ENCODE measurements around the gene ZDHHC24. TPM values are rescaled to one million over a fixed set of nuclear protein-coding genes. Genes with fewer than 3 reads are reported as not detected.

ZDHHC24 gene
- 10.4 TPM for total RNA-seq

GRCh38 chr11:66545701-66546367, at the start of gene ZDHHC24:
TSS of gene ZDHHC24 (minus strand) at chr11:66546048. CDS start at chr11:66546003, 45 bp downstream.

GRCh38 chr11:66592457-66593302, 46.8 kb upstream of the ZDHHC24 start, which contains the start of the genes CCDC87 and CCS:
TSS of gene CCDC87 (minus strand) at chr11:66593063. CDS start at chr11:66593015, 48 bp downstream.
TSS of gene CCS (plus strand) at chr11:66593185. CDS start at chr11:66593262, 77 bp downstream.

GRCh38 chr11:66568124-66568916, 22.5 kb upstream of the ZDHHC24 start, which contains the start of gene CTSF:
TSS of gene CTSF (minus strand) at chr11:66568606. CDS start at chr11:66568486, 120 bp downstream.

GRCh38 chr11:66546368-66546965, 619 bp upstream of the ZDHHC24 start, which contains the start of gene ACTN3:
TSS of gene ACTN3 (plus strand) at chr11:66546903. CDS start at chr11:66546938, 35 bp downstream.

GRCh38 chr11:66510271-66510989, 35.4 kb downstream of the ZDHHC24 start, which contains the start of gene BBS1:
TSS of gene BBS1 (plus strand) at chr11:66510635. CDS start at chr11:66510660, 25 bp downstream.

GRCh38 chr11:66480117-66480938, 65.5 kb downstream of the ZDHHC24 start, which contains the start of gene DPP3:
TSS of gene DPP3 (plus strand) at chr11:66480434. CDS start at chr11:66482201, 1,767 bp downstream.

Other genes with a start within 250 kb of the ZDHHC24 start
- gene CD248, start 229.0 kb downstream of the ZDHHC24 start, total RNA-seq: 37.8 TPM
- 3.0 TPM for gene RIN1, start 209.6 kb downstream of the ZDHHC24 start, total RNA-seq
- 21.7 TPM for gene BRMS1, start 200.9 kb downstream of the ZDHHC24 start, total RNA-seq
- gene B4GAT1, start 198.4 kb downstream of the ZDHHC24 start, total RNA-seq: 75.3 TPM
- gene SLC29A2, start 174.3 kb downstream of the ZDHHC24 start, total RNA-seq: 2.8 TPM
- gene NPAS4, start 125.0 kb downstream of the ZDHHC24 start, total RNA-seq: 0.82 TPM
- gene MRPL11, start 107.2 kb downstream of the ZDHHC24 start, total RNA-seq: 27.0 TPM
- 13.6 TPM for gene PELI3, start 79.1 kb downstream of the ZDHHC24 start, total RNA-seq
- 24.1 TPM for gene DPP3, start 65.6 kb downstream of the ZDHHC24 start, total RNA-seq
- gene BBS1, start 35.4 kb downstream of the ZDHHC24 start, total RNA-seq: 146 TPM
- 0.49 TPM for gene ACTN3, start 855 bp upstream of the ZDHHC24 start, total RNA-seq
- gene CTSF, start 22.6 kb upstream of the ZDHHC24 start, total RNA-seq: 83.2 TPM
- gene CCDC87, start 47.0 kb upstream of the ZDHHC24 start, total RNA-seq: 0.38 TPM
- 36.2 TPM for gene CCS, start 47.1 kb upstream of the ZDHHC24 start, total RNA-seq
- gene RBM14, start 70.6 kb upstream of the ZDHHC24 start, total RNA-seq: 100 TPM
- gene RBM4, start 92.7 kb upstream of the ZDHHC24 start, total RNA-seq: 189 TPM
- 71.8 TPM for gene RBM4B, start 131.8 kb upstream of the ZDHHC24 start, total RNA-seq
- gene SPTBN2, start 183.2 kb upstream of the ZDHHC24 start, total RNA-seq: 98.3 TPM

All from camera-type eye (tissue), 1 donor.